ENCODE measurements around the gene PRIM2.
"Not testable (repeated sequence)": the region's sequence is repeated elsewhere in the genome, so short reads cannot be mapped to it uniquely, and the experiment has no call there.

DNA sequence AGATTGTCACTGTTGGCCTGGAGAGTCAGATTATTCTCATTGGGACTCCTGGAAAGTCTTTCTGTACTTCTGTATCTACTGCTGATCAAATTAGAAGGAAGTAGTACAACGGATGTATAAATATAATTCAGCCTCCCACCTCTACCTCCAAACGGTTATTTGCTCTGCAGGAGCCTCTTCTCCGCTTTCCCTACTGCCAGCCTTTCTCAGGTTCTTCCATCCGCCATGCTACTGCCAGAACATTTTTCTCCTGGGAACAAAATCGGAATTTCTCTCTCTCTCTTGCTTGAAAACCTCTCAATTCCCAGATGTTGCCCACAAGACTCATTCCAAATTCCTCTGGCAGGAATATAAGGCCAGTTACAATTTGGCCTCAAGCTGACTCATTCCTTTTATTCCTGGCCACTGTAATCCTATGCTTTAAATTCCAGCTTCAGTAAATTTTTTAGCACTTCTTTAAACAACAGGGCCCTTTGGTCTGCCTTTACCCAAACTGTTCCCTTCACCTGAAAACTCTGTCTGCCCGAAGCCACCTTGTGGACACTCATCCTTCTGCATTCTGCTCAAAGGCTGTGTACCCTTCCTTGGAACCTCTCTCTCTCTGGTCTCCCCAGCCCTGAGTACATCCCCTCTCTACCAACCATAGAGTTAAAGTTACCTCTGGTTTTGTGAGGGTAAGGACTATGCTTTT lies 354.7 kb downstream of the PRIM2 start:
- not testable (repeated sequence) for TF ChIP-seq YY1 (IDR thresholded peaks at IDR 0.05; ENCODE audit: insufficient read depth, insufficient read length); ZNF274 (IDR thresholded peaks at IDR 0.05; ENCODE audit: low read depth, low read length)

Data from NT2/D1 (cell line).